ENCODE results near the gene ARHGAP31. TPM values are rescaled to one million over a fixed set of nuclear protein-coding genes. Genes with fewer than 3 reads are reported as not detected.
"Not testable (repeated sequence)": the region's sequence is repeated elsewhere in the genome, so short reads cannot be mapped to it uniquely, and the experiment has no call there.

Gene ARHGAP31
- total and polyA plus RNA-seq, 2 of the 8 experiments (the other 6 are each of a cell fraction or from before 2014, with no cell fraction given) = 1.1 to 7.6 TPM

DNA sequence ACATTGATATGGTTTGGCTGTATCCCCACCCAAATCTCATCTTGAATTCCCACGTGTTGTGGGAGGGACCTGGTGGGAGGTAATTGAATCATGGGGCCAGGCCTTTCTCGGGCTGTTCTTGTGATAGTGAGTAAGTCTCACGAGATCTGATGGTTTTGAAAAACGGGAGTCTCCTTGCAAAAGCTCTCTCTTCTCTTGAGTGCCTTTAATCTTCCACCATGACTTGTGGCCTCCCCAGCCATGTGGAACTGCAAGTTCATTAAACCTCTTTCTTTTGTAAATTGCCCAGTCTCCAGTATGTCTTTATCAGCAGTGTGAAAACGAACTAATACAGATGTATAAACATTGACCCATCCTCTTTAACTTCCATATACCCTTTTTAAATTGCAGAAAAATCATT lies 26.6 kb downstream of the ARHGAP31 start:
- not testable (repeated sequence) for H2BK20ac ChIP-seq (ENCODE audit: low read length); H3K4me3 ChIP-seq (ENCODE audit: extremely low read depth in 1 of 4, insufficient read depth in 2 of 4, low read depth in 3 of 4, low read length in 4 of 4); H3K56ac ChIP-seq (replicated peaks; ENCODE audit: insufficient read length, low read depth, low read length); H3K4ac ChIP-seq (replicated peaks; ENCODE audit: insufficient read length, low read depth, low read length); H2BK15ac ChIP-seq (ENCODE audit: low read length); H3K27ac ChIP-seq (ENCODE audit: low read depth, low read length); H4K20me1 ChIP-seq (replicated peaks in 1 of 2; ENCODE audit: control insufficient read depth in 1 of 2, insufficient read depth in 2 of 2, low read length in 2 of 2); H3K23ac ChIP-seq (ENCODE audit: insufficient read length); H2AK5ac ChIP-seq (ENCODE audit: low read depth, low read length); H2BK12ac ChIP-seq (ENCODE audit: low read depth, low read length); H2BK5ac ChIP-seq (ENCODE audit: low read depth, low read length); H4K8ac ChIP-seq (ENCODE audit: extremely low read depth, insufficient read depth, low read length); H3K18ac ChIP-seq (ENCODE audit: extremely low read depth, low read length); H2AFZ ChIP-seq (ENCODE audit: low read length); H4K5ac ChIP-seq (ENCODE audit: insufficient read length, low read depth, low read length); H4K91ac ChIP-seq (replicated peaks; ENCODE audit: insufficient read length, low read length); H3K14ac ChIP-seq (ENCODE audit: insufficient read length); H3K79me2 ChIP-seq (ENCODE audit: control insufficient read depth in 1 of 2, insufficient read depth in 2 of 2, low read length in 2 of 2); H3K4me2 ChIP-seq (ENCODE audit: insufficient read depth in 1 of 2, low read depth in 2 of 2, low read length in 2 of 2); H2BK120ac ChIP-seq (replicated peaks; ENCODE audit: low read depth, low read length); H3K23me2 ChIP-seq (ENCODE audit: low read depth, low read length); H3K36me3 ChIP-seq (ENCODE audit: control insufficient read depth in 2 of 4, insufficient read depth in 4 of 4, low read length in 3 of 4); DNase-seq (ENCODE audit: low read depth in 1 of 2, low spot score in 2 of 2); H3K9me3 ChIP-seq (ENCODE audit: insufficient read depth in 2 of 2, low read depth in 1 of 2, low read length in 1 of 2); H3K27me3 ChIP-seq (replicated peaks in 1 of 4; ENCODE audit: control insufficient read depth in 3 of 4, extremely low read depth in 1 of 4, insufficient read depth in 3 of 4, low read length in 3 of 4); FAIRE-seq; H3K79me1 ChIP-seq (ENCODE audit: low read depth, low read length); H3K9ac ChIP-seq (replicated peaks in 1 of 4; ENCODE audit: extremely low read depth in 1 of 4, low read depth in 3 of 4, low read length in 3 of 4)
- ChIA-PET POLR2A (ENCODE audit: partially characterized antibody) (interaction anchor here (1.0 kb wide), 1 partner anchor 79 kb away, joined by 4 read pairs; the partner anchor contains the start of gene B4GALT4), CTCF (ENCODE audit: partially characterized antibody) (interaction anchor here (2.9 kb wide), 1 partner anchor 45 kb away, joined by 8 read pairs; no protein-coding TSS in a partner anchor)
- H3K4me1 ChIP-seq (replicated peaks in 1 of 4; ENCODE audit: control insufficient read depth in 3 of 4, insufficient read depth in 4 of 4, low read length in 3 of 4) = peaks cover 1 to 12% (median 10%) of the 10 kb centered on the region in 4 experiments; a peak in 5 of 7 replicates
- 82% methylated on average over 5 of the region's 5 CpGs; no CpG with 5 or more reads in 1 of the 2 experiments for WGBS, 2 experiments (ENCODE audit: extremely low coverage in 1 of 2, insufficient coverage in 1 of 2, insufficient read length in 1 of 2, insufficient replicate concordance in 2 of 2, low coverage in 1 of 2, low lambda C conversion rate in 2 of 2, missing lambda C conversion rate in 1 of 2)

Data from H1 (cell line).